Measurements from ENCODE around the gene FAM20B.

Gene FAM20B

GRCh38 chr1:179090923-179091322, 65.2 kb downstream of the FAM20B start:
- DNase-seq (ENCODE audit: low read depth in 2 of 2, low spot score in 1 of 2): no peak

- no peak for DNase-seq (ENCODE audit: low read depth in 2 of 2, low spot score in 1 of 2)
Observed at GRCh38 chr1:179091691-179092165, 66.0 kb downstream of the FAM20B start.

- DNase-seq (ENCODE audit: low read depth in 2 of 2, low spot score in 1 of 2): no peak
Observed at GRCh38 chr1:179092896-179093461, 67.3 kb downstream of the FAM20B start.

DNA sequence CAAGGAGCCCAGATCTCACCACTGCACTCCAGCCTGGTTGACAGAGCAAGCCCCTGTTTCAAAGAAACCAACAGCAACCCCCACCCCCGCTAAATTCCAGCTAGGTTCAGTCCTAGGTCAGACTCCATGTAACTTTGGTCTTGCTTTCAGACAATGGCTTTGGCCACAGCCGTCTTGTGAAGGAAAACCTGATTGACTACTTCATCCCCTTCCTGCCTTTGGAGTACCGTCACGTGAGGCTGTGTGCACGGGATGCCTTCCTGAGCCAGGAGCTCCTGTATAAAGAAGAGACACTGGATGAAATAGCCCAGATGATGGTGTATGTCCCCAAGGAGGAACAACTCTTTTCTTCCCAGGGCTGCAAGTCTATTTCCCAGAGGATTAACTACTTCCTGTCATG, 69.1 kb downstream of the FAM20B start:
- DNase-seq (ENCODE audit: low read depth in 2 of 2, low spot score in 1 of 2): no peak

- DNase-seq (ENCODE audit: low read depth in 2 of 2, low spot score in 1 of 2): no peak
Observed at GRCh38 chr1:179095377-179095776, 69.7 kb downstream of the FAM20B start.

DNA sequence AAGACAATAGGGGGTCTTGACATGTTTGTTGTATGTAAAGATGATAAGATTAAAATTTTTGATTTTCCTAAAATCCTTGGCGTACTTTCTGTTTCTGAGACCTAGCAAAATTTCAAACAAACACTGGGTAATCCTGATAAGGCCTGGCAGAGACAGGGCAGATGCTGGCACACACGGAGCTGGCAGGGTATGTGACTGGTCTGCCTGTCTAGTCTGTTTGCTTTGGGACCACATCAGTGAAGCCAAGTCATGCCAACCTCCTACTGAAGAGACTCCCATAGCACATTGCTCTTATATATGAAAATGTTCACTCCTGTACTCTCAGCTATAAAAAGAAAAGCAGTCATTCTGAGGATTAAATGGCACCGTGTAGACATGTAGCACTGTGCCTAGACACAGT, 70.2 kb downstream of the FAM20B start:
- no peak for DNase-seq (ENCODE audit: low read depth in 2 of 2, low spot score in 1 of 2)

- DNase-seq (ENCODE audit: low read depth in 2 of 2, low spot score in 1 of 2): no peak
Observed at GRCh38 chr1:179099891-179100290, 74.2 kb downstream of the FAM20B start.

- DNase-seq (ENCODE audit: low read depth in 2 of 2, low spot score in 1 of 2): no peak
Observed at GRCh38 chr1:179101566-179101965, 75.9 kb downstream of the FAM20B start.

- DNase-seq (ENCODE audit: low read depth in 2 of 2, low spot score in 1 of 2): no peak
Observed at GRCh38 chr1:179103999-179104398, 78.3 kb downstream of the FAM20B start.

DNA sequence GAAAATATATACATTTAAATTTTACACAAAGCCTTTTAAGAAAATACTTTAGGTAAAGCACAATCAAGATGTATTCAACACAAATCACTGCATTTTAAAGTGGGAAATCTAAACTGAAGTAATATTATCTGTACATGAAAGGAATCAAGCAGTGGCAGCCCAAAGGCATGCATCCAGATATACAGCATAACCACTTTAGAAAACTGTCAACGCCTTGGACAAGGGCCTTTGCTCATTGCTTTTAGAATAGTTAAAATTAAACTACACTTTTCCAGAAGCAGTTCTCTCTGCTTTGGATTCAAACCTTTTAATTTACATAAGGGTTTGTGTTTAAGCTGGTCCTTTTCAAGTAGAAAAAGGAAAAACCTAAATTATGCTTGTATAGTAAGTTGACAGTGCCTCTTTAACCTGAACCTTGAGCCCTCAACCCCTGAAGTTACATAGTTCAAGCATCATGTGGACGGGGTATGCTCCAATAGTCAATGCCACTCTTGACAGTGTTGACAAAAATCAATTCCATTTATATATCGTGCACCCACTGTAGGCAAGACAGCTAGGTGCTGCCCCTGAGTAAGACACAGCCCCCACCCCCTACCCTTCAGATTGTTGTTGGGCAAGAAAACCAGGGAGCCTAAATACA, 79.0 kb downstream of the FAM20B start:
- DNase-seq (ENCODE audit: low read depth in 2 of 2, low spot score in 1 of 2): no peak

DNA sequence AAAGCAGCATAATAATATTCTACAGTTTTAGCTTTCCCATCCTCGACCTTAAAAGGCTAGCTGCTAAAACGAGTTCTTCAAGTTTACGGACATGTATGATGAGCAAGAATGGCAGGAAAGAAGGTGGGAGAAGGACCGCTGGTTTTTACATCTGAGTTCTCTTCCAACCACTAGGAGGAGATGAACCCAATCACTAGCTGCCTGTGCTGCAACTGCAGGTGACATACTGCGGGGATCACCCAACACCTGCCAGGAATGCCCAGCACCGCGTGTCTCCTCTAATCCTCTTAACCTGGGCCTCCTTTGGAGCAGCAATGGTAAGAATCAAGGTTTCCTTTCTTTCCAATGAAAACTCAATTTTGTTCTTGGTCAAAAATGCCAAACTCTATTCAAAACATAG, 79.7 kb downstream of the FAM20B start:
- no peak for DNase-seq (ENCODE audit: low read depth in 2 of 2, low spot score in 1 of 2)

DNA sequence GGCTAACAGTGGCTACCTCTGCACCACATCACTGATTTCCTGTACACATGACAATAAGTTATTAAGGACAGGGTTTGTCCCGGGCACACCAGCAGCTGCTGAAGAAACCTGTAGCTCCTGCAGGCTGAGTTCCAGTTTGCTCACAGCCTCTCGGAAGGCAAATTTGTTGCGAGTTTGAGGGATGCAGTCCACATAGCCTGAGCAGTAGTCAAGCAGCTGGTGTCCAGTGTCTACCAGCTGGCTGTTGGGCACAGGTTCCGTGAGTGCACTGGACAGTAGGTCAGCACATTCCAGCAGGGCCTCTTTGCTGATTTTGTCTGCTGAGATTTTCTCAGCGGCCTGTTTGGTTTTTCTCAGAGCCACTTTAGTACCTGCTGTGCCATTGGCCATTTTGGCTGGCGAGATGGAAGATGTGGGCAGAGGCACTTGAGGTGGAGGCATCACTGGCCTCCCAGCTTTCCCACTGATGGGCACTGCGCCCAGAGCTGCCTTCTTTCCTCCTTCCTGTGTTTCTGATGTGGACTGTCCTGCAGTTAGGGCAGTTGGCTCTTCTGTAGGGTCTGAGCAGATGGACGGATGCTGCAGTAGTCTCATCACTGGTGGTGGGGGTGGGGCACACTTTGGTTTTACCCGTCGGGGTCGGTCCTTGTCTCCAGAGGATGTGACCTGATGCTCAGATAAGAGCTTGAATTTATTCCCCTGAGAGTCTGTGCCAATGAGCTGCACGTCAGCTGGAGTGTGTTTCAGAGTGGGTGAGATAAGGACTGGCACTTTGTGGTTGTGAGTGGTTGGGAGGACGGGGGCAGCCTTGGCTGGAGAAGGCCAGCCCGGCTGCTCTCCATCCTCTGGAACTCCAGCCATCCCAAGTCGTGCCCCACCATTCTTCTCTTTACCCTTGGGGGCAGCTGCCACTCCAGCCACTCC, 82.3 kb downstream of the FAM20B start:
- no peak for DNase-seq (ENCODE audit: low read depth in 2 of 2, low spot score in 1 of 2)

- DNase-seq (ENCODE audit: low read depth in 2 of 2, low spot score in 1 of 2): no peak
Observed at GRCh38 chr1:179108644-179109043, 83.0 kb downstream of the FAM20B start.

GRCh38 chr1:179115181-179115580, 89.5 kb downstream of the FAM20B start:
- DNase-seq (ENCODE audit: low read depth in 2 of 2, low spot score in 1 of 2): no peak

DNA sequence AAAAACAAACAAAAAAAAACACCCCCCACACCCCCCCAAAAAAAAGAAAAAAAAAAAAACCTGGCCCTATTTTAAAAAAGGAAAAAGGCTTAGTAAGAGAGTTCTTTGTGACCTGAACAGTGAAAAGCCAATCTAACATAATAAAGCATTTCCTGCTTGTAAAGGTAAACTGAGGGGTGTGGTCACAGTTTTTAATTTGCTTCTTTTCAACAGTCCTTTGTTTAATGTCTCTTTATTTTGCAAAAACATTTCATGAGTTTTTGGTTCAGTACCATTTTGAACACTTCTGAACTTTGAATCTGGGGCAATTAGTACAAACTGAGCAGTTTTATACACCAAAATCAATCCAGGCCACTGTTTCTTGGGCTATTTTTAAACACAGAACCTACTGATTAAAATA, 93.8 kb downstream of the FAM20B start:
- no peak for DNase-seq (ENCODE audit: low read depth in 2 of 2, low spot score in 1 of 2)

DNA sequence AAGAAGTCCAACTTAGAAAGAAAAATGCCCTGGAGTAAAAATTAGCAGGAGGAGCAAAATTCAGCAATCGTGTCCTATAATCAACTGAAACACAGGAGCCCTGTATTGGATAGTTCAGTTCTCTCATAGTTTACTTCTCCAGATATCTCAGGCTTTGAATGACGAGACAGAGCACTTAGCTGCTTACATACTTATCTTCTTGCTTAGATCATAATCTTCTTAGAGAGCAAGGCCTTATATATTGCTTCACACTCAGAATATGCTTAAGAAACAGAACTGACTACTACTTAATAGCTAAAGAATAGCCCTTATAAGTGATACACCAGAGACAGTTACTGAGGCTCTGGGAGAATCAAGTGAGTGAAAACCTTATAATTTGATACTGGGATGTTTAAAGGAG, 95.0 kb downstream of the FAM20B start:
- DNase-seq (ENCODE audit: low read depth in 2 of 2, low spot score in 1 of 2): no peak

- DNase-seq (ENCODE audit: low read depth in 2 of 2, low spot score in 1 of 2): peak in 1 of 2 donors; percentile 10
Observed at GRCh38 chr1:179121159-179121938, 95.7 kb downstream of the FAM20B start.

GRCh38 chr1:179124873-179125272, 99.2 kb downstream of the FAM20B start:
- DNase-seq (ENCODE audit: low read depth in 2 of 2, low spot score in 1 of 2): no peak
